COLO829 (cell line): ENCODE results near the gene CYB561.

Experiments used
- DNase-seq: peaks from one replicate; pipeline ENCODE4 v3.0.0; 2012; ENCODE audit warnings: low spot score

CYB561 gene, protein sequence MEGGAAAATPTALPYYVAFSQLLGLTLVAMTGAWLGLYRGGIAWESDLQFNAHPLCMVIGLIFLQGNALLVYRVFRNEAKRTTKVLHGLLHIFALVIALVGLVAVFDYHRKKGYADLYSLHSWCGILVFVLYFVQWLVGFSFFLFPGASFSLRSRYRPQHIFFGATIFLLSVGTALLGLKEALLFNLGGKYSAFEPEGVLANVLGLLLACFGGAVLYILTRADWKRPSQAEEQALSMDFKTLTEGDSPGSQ

DNA sequence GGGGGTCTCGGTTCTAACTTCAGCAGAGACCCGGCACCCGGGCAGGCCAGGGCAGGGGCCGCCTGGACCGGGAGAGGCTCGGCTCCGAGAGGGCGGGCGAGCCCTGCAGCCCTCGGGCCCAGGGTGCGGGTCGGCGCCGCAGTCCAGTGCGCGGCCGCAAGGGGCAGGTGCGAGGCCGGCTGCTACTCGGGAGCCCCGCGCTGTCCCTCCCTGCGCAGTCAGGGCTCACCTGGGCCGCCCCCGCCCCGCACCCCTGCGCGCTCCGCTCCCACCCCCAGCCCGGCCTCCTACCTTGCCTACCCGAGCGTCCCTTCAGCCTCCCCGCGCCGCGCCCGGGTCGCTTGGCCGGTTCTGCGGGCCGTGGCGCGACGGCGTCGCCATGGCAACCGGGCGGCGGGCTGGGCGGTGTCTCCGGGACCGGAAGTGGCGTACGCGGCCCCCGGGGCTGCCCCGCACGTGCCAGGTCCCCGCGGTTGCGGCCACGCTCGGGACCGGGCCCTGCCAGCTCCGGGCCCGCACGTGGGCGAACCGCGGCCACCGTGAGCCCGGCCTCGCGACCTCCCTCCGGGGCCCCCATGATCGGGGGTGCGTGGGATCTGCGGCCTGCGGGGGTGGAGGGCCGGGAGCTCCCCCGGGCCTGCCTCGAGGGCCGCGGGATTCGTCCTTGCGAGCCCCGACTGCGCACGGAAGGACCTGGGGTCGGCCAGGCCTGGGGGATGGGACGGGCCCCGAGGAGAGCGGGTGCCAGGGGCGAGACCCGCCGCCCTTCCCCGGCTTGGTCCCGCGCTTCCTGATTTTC lies at the start of gene CYB561:
Gene CYB561 (minus strand): TSS at position 353 of the 799 bp plus-strand sequence. CDS start 8,759 bp downstream, outside the sequence.
- DNase-seq: peak; percentile 38

DNA sequence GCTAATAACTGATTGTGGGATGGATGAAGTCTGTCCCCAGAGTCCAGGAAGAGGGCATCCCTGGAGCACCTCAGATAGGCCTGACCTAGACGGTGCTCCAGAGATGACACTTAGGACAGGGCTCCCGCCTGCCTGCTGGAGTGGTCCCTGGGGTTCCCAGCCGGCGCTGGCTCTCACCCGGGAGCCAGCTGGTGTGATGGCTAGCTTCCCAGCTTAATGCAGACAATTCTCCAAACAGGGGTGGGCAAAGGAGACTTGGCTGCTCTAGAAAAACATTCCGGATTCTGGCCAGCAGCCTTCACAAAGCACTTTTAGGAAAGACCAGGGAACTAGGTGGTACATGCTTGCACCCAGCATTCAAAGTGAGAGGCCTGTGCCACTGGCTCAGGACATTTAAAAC lies 49.4 kb upstream of the CYB561 start:
- no peak for DNase-seq

DNA sequence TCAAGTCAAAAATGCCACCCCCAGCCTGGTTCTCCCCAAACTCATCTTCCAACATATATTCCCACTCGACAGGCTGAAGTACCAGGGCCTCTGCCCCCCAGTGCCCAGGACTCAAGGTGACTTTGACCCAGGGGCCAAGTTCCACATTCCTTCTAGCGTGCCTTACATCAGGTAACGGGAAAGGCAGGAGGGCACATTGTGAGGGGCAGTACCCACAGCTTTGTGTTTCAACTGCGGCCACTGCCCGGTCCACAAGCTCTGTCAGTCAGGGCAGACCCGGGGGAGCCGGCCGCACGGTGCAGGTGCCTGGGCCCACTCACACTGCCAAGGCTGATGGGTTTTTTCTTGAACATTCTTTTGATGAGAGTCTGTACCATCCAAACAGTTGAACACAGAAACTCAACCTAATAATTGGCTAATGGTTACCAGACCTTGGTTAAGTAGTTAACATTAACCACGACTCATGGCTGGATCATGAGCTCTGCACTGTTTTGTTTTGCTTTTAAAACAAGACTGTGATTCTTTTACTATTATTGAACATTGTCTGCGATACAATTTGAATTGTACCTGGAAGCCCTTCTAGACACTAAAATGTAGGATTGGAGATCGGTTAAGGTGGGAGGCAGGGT lies 48.3 kb upstream of the CYB561 start:
- DNase-seq: no peak

DNA sequence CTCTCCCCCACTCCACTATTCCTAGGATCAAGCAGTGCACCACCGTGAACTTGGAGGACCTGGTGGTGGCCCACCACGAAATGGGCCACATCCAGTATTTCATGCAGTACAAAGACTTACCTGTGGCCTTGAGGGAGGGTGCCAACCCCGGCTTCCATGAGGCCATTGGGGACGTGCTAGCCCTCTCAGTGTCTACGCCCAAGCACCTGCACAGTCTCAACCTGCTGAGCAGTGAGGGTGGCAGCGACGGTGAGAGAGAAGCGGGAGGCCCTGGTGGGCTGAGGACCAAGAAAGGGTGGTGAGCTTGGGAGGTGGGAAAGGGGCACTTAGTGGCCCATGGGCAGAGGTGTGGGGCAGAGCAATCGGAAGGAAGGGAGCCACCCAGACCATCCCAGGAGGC lies 47.3 kb upstream of the CYB561 start:
- no peak for DNase-seq

DNA sequence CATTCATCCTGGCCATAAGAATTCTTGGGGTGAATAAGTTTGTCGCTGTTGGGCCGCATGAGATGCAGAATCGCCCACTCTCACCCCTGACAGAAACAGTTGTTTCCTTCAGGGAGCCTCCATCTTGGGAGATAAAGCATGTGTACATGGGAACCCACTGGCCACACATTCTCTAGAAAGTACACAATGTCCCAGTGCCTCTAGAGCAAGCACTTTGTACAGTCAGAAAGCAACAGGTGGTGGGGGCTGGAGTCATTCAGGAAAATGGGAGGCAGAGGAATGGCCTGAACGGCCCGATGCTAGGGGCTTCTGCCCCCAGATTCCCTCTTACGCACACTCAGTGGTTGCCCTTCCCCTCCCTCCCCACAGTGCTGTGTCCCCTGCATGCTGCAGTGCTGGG lies 46.8 kb upstream of the CYB561 start:
- no peak for DNase-seq

DNA sequence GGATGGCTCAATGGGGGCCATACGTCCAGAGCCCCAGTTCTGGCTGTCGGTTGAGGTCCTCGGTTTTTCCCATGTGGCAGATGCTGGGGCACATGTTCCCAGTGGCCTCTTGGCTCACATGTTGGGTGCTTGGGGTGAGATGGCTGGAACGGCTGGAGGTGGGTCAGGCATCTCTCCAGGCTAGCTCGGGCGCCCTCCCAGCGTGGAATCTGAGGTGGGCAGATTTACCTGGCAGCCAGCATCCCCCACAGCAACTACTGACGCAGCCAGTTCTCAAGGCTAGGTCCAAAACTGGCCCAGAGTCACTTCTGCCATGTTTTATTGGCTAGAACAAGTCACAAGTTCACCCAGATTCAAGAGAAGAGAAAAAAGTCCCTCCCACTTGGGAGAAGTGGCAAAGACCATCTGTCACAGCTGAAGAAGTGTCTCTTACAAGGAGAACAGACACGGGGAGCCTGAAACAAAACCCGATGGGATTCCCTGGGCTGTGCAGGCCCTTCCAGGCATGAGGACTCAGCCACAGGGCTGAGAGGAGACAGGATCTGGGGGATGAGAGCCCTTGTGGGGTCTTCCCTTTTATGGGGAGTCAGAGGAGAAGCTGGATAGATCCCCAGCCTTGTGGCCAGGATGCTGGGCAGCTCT lies 46.0 kb upstream of the CYB561 start:
- no peak for DNase-seq

DNA sequence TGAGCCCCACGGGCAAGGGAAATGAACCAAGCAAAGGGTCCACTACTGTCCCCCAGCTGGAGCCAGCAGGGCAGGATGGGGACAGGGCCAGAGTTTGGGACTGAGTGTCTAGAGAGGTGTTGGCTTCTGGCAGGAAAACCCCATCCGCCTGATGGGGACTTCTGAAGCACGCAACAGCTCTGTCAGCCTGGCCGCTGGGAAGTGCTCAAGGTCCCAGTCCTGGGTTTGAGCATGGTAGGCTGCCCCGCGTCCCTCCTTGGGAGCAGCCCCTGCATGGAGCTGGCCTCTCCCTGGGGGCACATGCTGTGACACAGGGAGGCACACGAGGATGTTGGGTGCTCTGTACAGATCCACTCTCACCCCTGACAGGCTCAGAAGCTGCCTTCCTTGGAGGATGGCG lies 45.3 kb upstream of the CYB561 start:
- DNase-seq: no peak

DNA sequence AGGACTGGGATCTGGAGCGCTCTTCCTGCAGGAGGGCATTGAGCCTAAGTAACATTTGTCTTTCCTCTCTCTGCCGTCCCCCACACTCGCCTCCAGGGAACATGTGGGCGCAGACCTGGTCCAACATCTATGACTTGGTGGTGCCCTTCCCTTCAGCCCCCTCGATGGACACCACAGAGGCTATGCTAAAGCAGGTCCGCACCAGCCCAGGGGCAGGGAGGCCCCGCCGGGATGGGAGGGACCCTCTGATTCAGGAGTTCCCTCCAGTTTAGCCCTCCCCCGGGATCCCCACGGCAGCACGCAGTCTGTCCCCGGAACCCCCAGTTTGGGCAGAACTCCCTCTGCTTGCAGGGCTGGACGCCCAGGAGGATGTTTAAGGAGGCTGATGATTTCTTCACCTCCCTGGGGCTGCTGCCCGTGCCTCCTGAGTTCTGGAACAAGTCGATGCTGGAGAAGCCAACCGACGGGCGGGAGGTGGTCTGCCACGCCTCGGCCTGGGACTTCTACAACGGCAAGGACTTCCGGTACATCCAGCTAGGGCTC lies 44.8 kb upstream of the CYB561 start:
- no peak for DNase-seq

DNA sequence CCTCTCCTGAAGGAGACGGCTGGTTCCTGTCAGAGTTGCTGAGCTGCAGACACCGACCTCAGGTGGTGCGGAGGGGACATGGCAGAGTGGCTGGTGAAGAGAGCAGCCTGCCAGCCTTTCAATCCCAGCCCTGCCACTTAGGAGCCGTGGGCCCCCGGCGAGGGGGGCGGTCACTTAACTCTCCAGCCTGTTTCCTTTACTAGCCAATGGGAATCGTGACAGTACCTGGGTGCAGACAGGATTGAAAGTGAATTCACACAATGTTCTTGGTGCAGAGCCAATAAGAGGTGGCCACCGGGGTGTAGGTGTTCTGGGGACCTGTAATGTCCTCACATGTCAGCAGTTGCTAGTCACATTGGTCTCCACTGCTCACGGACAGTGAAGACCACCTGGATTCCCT lies 44.2 kb upstream of the CYB561 start:
- DNase-seq: no peak

DNA sequence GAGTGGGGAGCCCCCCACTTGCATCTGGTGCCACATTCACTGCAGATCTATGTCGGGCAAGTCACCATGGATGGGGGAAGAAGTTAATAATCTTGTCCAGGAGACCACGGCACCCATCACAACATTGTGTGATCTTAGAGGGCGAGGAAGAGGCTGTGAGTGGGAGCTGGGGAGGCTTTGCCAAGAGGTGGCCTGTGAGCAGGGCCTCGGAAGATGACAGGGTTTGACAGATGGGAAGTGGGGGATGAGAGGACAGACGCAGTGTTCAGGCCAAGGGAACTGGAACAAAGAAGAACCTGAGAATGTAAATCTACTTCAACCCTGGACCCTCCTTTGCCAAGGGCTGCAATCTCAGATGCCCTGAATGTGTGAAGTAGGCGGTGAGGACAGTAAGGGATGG lies 43.2 kb upstream of the CYB561 start:
- DNase-seq: no peak

DNA sequence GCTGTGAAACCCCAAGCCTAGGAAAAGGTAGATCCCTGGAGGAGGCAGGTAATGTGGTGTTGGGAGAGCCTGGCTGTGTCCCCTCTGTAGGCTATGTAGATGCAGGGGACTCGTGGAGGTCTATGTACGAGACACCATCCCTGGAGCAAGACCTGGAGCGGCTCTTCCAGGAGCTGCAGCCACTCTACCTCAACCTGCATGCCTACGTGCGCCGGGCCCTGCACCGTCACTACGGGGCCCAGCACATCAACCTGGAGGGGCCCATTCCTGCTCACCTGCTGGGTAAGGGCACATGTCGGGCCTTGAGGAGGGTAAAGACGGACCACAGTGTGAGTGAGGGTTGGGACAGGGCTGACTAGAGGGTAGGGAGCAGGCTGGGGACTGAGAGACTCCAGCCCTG lies 42.7 kb upstream of the CYB561 start:
- no peak for DNase-seq

DNA sequence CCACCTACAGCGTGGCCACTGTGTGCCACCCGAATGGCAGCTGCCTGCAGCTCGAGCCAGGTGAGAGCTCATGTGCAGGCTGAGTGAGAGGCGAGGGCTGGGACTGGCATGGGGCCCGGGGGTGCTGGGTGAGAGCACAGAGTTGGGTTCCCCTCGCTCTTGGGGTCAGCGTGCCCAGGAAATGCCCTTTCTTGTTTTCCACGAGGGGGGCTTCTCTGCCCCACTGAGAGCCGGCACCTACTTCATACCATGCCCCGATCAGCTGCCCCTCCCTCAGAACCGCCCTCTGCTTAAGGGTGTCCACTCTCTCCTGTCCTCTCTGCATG lies 40.9 kb upstream of the CYB561 start:
- no peak for DNase-seq

DNA sequence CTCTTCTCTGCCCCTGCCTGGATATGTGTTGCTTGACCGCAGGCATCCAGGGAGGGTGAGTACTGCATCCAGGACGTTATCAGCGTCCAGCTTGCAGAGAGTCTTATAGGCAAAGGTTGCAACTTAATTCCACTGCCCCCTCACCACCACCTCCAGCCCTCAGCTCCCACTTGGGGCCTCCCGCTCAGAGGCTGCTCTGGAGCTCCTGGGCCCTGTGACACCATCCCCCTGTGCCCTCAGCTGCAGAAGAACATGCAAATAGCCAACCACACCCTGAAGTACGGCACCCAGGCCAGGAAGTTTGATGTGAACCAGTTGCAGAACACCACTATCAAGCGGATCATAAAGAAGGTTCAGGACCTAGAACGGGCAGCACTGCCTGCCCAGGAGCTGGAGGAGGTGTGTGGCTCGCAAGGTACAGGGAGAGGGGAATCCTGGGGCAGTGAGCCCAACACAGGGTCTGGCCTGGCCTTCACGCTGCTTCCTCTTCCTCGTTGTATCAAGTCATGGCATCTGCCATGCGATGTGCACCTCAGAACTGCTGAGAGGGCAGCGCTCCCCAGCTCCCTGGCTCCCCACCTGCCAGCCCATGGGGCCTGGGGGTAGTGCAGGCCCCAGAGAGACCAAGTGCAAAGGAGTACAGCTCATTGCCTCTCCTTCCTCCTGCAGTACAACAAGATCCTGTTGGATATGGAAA lies 40.4 kb upstream of the CYB561 start:
- DNase-seq: no peak

DNA sequence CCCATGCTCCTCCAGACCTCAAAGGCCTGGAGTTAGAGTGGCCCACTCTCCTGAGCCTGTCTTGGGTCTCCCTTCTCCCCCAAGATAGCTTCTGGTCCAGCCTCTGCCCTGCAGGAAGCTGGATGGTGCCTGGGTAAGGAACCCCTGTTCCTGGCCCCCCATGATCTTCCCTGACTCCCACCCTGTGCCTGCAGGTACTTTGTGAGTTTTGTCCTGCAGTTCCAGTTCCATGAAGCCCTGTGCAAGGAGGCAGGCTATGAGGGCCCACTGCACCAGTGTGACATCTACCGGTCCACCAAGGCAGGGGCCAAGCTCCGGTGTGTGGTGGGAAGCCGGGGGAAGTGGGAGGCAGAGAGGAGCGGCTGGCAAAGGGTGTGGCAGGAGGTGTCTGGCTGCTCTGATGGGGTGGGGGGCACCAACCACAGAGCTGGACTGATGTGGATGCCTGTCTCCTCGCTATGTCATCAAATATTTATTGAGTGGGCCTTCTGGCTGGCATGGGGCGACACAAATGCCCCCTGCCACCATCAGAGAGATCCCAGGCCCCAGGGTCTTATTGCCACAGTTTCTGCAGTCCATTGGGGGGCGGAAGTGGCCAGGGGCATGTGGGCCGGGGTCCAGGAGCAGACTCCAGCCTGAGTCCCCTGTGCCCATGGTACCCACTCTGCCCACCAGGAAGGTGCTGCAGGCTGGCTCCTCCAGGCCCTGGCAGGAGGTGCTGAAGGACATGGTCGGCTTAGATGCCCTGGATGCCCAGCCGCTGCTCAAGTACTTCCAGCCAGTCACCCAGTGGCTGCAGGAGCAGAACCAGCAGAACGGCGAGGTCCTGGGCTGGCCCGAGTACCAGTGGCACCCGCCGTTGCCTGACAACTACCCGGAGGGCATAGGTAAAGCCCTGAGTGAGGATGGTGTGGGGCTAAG lies 37.8 kb upstream of the CYB561 start:
- no peak for DNase-seq

DNA sequence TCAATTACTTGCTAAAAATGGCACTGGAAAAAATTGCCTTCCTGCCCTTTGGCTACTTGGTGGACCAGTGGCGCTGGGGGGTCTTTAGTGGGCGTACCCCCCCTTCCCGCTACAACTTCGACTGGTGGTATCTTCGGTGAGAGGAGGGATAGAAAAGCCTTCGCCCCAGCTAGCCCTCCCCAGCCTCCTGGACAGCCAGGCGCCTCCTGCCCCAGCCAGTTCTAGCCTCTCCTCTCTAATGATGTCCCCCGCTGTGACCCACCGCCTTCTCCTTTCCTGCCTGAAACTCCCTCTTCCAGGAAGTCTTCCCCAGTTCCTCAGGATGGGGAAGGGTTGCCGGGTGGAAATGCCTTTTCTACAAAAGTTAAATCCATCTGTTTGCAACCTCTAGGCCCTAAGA lies 36.9 kb upstream of the CYB561 start:
- no peak for DNase-seq

DNA sequence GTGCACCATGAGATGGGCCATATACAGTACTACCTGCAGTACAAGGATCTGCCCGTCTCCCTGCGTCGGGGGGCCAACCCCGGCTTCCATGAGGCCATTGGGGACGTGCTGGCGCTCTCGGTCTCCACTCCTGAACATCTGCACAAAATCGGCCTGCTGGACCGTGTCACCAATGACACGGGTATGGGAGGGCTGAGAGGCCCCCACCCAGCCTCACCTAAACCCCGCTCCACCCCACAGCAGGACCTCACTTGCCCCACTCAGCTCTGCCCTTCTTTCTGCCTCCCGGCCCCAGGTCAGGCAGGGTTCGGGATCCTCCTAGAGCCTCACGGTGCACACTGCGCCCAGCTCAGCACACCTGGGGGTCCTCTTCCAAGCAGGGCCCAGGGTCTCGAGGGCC lies 36.4 kb upstream of the CYB561 start:
- DNase-seq: no peak

DNA sequence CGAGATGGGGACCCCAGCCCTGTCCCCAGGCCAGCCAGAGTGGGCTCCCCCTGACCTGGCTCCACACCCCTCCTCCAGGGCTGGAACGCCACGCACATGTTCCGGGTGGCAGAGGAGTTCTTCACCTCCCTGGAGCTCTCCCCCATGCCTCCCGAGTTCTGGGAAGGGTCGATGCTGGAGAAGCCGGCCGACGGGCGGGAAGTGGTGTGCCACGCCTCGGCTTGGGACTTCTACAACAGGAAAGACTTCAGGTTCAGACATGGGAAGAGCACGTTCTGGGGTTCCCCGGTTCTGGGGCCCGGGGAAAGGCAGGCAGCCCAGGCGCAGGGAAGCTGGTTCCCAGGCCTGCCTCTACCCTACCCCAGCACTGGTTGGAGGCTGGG lies 35.4 kb upstream of the CYB561 start:
- no peak for DNase-seq

DNA sequence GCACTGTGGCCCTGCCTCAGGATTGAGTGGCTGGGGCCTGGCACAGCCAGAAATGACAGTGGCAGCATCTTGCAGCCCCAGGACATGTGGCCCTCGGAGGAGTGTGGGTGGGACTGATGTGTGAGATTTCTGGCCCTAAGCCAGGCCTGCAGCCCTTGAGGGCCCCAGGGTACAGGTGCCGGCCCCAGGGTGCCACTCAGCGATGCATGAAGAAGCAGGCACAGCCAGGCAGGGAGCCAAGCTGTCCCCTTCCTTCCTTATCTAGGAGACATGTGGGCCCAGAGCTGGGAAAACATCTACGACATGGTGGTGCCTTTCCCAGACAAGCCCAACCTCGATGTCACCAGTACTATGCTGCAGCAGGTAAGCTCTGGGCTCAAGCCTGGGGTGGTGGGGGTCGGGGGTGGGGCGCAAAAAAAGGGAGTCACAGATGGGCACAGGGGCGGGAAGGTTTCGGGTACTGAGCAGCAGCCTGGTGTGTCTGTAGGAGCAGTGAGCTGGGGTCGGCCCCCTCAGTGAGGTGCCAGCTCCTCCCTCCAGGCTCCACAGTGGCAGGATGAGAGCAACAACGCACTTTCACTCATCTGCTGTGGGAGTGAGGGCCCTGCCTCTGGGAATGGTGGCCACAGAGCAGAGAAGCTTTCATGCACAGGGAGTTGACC lies 34.9 kb upstream of the CYB561 start:
- no peak for DNase-seq

DNA sequence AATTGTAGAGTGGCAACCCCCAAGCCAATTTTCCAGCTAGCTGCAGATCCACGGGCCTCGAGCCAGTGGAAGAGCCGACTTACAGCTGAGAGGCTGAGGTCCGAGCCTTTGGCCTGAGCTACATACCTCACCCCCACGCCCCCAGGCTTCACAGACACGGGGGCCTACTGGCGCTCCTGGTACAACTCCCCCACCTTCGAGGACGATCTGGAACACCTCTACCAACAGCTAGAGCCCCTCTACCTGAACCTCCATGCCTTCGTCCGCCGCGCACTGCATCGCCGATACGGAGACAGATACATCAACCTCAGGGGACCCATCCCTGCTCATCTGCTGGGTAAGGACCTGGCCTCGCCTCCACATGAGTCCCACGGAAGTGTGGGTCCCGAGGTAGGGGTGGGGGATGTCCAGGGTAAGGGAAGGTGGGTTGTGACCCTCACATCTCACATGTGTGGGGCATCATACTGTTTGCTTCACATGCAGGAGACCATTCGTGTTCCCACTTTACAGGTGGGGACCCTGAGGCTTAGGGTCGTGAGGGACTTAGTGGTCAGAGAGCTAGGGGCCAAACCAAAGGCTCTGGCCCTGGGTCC lies 34.2 kb upstream of the CYB561 start:
- DNase-seq: no peak
